ENCODE measurements around the gene ARL13B.

GRCh38 chr3:94001827-94002495 lies 22.0 kb downstream of the ARL13B start:
- TF ChIP-seq CTCF (IDR thresholded peaks at IDR 0.05; ENCODE audit: low read length) (no peak), EZH2 (optimal IDR thresholded peaks at IDR 0.05; ENCODE audit: low read depth, low read length) (no peak), EZH2phosphoT487 (IDR thresholded peaks at IDR 0.05; ENCODE audit: low read length) (no peak)
